H9 (cell line): ENCODE measurements around the gene ASB12. TPM values are rescaled to one million over a fixed set of nuclear protein-coding genes. Genes with fewer than 3 reads are reported as not detected.

Experiments used
- DNase-seq: peaks from one replicate; pipeline ENCODE4 v3.0.0-alpha.2; 2017
- H2AFZ ChIP-seq: one replicate; pipeline ENCODE4 v1.6.1; 2013; ENCODE audit warnings: mild to moderate bottlenecking, low read length, control low read depth, moderate library complexity
- H2AK5ac ChIP-seq: 2 replicates; pipeline ENCODE4 v1.6.1; 2013; ENCODE audit warnings: low read length, control low read depth, mixed read lengths; ENCODE audit not compliant: insufficient read length
- H2BK120ac ChIP-seq: one replicate; pipeline ENCODE4 v1.6.1; 2013; ENCODE audit warnings: low read depth, mild to moderate bottlenecking, low read length, control low read depth, inconsistent platforms; ENCODE audit not compliant: poor library complexity, severe bottlenecking
- H2BK12ac ChIP-seq: 2 replicates; pipeline ENCODE4 v1.6.1; 2013; ENCODE audit warnings: low read length, control low read depth, mixed read lengths, low read depth; ENCODE audit not compliant: insufficient read length
- H2BK15ac ChIP-seq: 2 replicates; pipeline ENCODE4 v1.6.1; 2013; ENCODE audit warnings: low read depth, low read length, control low read depth
- H2BK20ac ChIP-seq: one replicate; pipeline ENCODE4 v1.6.1; 2013; ENCODE audit warnings: low read depth, mild to moderate bottlenecking, low read length, control low read depth, inconsistent platforms; ENCODE audit not compliant: poor library complexity, severe bottlenecking
- H2BK5ac ChIP-seq: 2 replicates; pipeline ENCODE4 v1.6.1; 2013; ENCODE audit warnings: low read length, control low read depth, mixed read lengths; ENCODE audit not compliant: insufficient read length
- H3K14ac ChIP-seq: 2 replicates; pipeline ENCODE4 v1.6.1; 2013; ENCODE audit warnings: low read length, control low read depth; ENCODE audit not compliant: insufficient read depth
- H3K18ac ChIP-seq: 2 replicates; pipeline ENCODE4 v1.6.1; 2013; ENCODE audit warnings: low read depth, mild to moderate bottlenecking, mixed read lengths, low read length, control low read depth; ENCODE audit not compliant: insufficient read length
- H3K23ac ChIP-seq: 2 replicates; pipeline ENCODE4 v1.6.1; 2013; ENCODE audit warnings: low read length, control low read depth, mixed read lengths, low read depth; ENCODE audit not compliant: insufficient read length
- H3K23me2 ChIP-seq: 2 replicates; pipeline ENCODE4 v1.6.1; 2013; ENCODE audit warnings: low read depth, mild to moderate bottlenecking, mixed read lengths, low read length, control low read depth; ENCODE audit not compliant: insufficient read length, poor library complexity, severe bottlenecking
- H3K27ac ChIP-seq: 2 replicates; pipeline ENCODE4 v1.5.1; 2013; ENCODE audit warnings: low read length, control low read depth, mixed read lengths, low read depth; ENCODE audit not compliant: insufficient read length
- H3K27me3 ChIP-seq: 2 replicates; pipeline ENCODE4 v1.6.1; 2013; ENCODE audit warnings: low read length, control low read depth, inconsistent platforms; ENCODE audit not compliant: insufficient read depth
- H3K4ac ChIP-seq: 2 replicates; pipeline ENCODE4 v1.6.1; 2013; ENCODE audit warnings: low read depth, mild to moderate bottlenecking, control low read depth, inconsistent platforms, low read length, moderate library complexity
- H3K4me1 ChIP-seq: 2 replicates; pipeline ENCODE4 v1.6.1; 2013; ENCODE audit warnings: low read length, control low read depth, inconsistent platforms; ENCODE audit not compliant: insufficient read depth
- H3K4me2 ChIP-seq: 2 replicates; pipeline ENCODE4 v1.6.1; 2013; ENCODE audit warnings: low read length, control low read depth, mixed read lengths; ENCODE audit not compliant: insufficient read length, insufficient read depth
- H3K56ac ChIP-seq: 2 replicates; pipeline ENCODE4 v1.6.1; 2013; ENCODE audit warnings: low read depth, mild to moderate bottlenecking, mixed read lengths, low read length, control low read depth; ENCODE audit not compliant: insufficient read length
- H3K79me1 ChIP-seq: 2 replicates; pipeline ENCODE4 v1.6.1; 2013; ENCODE audit warnings: low read depth, mild to moderate bottlenecking, moderate library complexity, low read length, control low read depth, inconsistent platforms; ENCODE audit not compliant: insufficient read depth, poor library complexity, severe bottlenecking
- H3K79me2 ChIP-seq: 2 replicates; pipeline ENCODE4 v1.6.1; 2013; ENCODE audit warnings: low read length, control low read depth, inconsistent platforms; ENCODE audit not compliant: insufficient read depth
- H3K9ac ChIP-seq: 2 replicates; pipeline ENCODE4 v1.6.1; 2013; ENCODE audit warnings: low read length, control low read depth, mixed read lengths; ENCODE audit not compliant: insufficient read length; ENCODE audit errors: extremely low read depth
- H3K9me3 ChIP-seq: one replicate; pipeline ENCODE4 v1.6.1; 2013; ENCODE audit warnings: low read depth, low read length, inconsistent platforms; ENCODE audit not compliant: control insufficient read depth
- H3T11ph ChIP-seq: one replicate; pipeline ENCODE4 v1.6.1; 2013; ENCODE audit warnings: mild to moderate bottlenecking, low read length, control low read depth, inconsistent platforms
- H4K20me1 ChIP-seq: one replicate; pipeline ENCODE4 v1.6.1; 2013; ENCODE audit not compliant: control insufficient read depth, insufficient read length, insufficient read depth
- H4K5ac ChIP-seq: 2 replicates; pipeline ENCODE4 v1.6.1; 2013; ENCODE audit warnings: low read depth, mild to moderate bottlenecking, mixed read lengths, low read length, control low read depth; ENCODE audit not compliant: insufficient read length
- H4K8ac ChIP-seq: replicated peaks from 2 replicates; pipeline ENCODE4 v1.6.1; 2013; ENCODE audit warnings: low read length, control low read depth, mixed read lengths, low read depth; ENCODE audit not compliant: insufficient read length
- H4K91ac ChIP-seq: 2 replicates; pipeline ENCODE4 v1.6.1; 2013; ENCODE audit warnings: low read depth, mild to moderate bottlenecking, moderate library complexity, mixed read lengths, low read length, control low read depth; ENCODE audit not compliant: insufficient read length
- H3K27ac Mint-ChIP-seq, 3 experiments: 2 replicates in 2 of 3; 3 replicates in 1 of 3; pipeline ENCODE4 v1.8.0; 2020 to 2021; ENCODE audit warnings: mixed read lengths in 3 of 3, mild to moderate bottlenecking in 1 of 3, moderate library complexity in 1 of 3
- H3K27me3 Mint-ChIP-seq: 2 replicates; pipeline ENCODE4 v1.8.0; 2021; ENCODE audit warnings: low read depth, mild to moderate bottlenecking, moderate library complexity, mixed read lengths
- H3K36me3 Mint-ChIP-seq, 3 experiments: 2 replicates in 2 of 3; 3 replicates in 1 of 3; pipeline ENCODE4 v1.8.0; 2020 to 2021; ENCODE audit warnings: low read depth in 3 of 3, mixed read lengths in 3 of 3; ENCODE audit not compliant: insufficient read depth in 1 of 3
- H3K4me1 Mint-ChIP-seq, 2 experiments: 2 replicates each; pipeline ENCODE4 v1.8.0; 2020; ENCODE audit warnings: mixed read lengths in 2 of 2
- H3K4me3 Mint-ChIP-seq, 2 experiments: 2 replicates in 1 of 2; 3 replicates in 1 of 2; pipeline ENCODE4 v1.8.0; 2020 to 2021; ENCODE audit warnings: mild to moderate bottlenecking in 2 of 2, mixed read lengths in 2 of 2, moderate library complexity in 1 of 2
- H3K9me3 Mint-ChIP-seq, 2 experiments: 2 replicates in 1 of 2; 3 replicates in 1 of 2; pipeline ENCODE4 v1.8.0; 2020; ENCODE audit warnings: mild to moderate bottlenecking in 2 of 2, mixed read lengths in 2 of 2, moderate library complexity in 1 of 2
- CTCF ChIP-seq: fragments of 200-600 bp; sonication (generic); conservative IDR thresholded peaks from 3 replicates; pipeline ENCODE4 v1.8.0; 2021; ENCODE audit warnings: antibody characterized with exemption, mild to moderate bottlenecking
- WGBS: extraction: QIAGEN DNeasy Blood & Tissue Kit; methylation state at CpG from one replicate; pipeline ENCODE4 v1.1.7; 2013; ENCODE audit warnings: missing lambda C conversion rate, low lambda C conversion rate, mixed read lengths; ENCODE audit not compliant: insufficient read length; ENCODE audit errors: extremely low coverage; 5-methylcytosine and 5-hydroxymethylcytosine counted together
- total RNA-seq: library from RNA; stranded (reverse); gene quantifications from 2 replicates; pipeline ENCODE4 v1.2.1, GENCODE V29; 2021

Gene ASB12
- total RNA-seq, 1 experiment from 2014 or later: 0.46 TPM

- H2BK12ac ChIP-seq: no peak overlapping the region
- no peak overlapping the region for H3K27ac Mint-ChIP-seq
- H3K79me1 ChIP-seq: no peaks in the 10 kb centered on the region
- no CpG with 5 or more reads among the region's 4 CpGs for WGBS
- H3K4me1 ChIP-seq: no peaks in the 10 kb centered on the region
- peaks cover 2% of the 10 kb centered on the region; the same call in 1 of the 2 replicates for H3K27me3 Mint-ChIP-seq
- H3K9me3 Mint-ChIP-seq: peaks cover 72 to 76% of the 10 kb centered on the region in 2 experiments
- no peak overlapping the region for H2BK5ac ChIP-seq
- no peak overlapping the region for H3K18ac ChIP-seq
- H3K23ac ChIP-seq: no peak overlapping the region
- H3K23me2 ChIP-seq: no peaks in the 10 kb centered on the region
- no peak overlapping the region for H2AK5ac ChIP-seq
- no peak overlapping the region for H3K14ac ChIP-seq
- no peaks in the 10 kb centered on the region for H3K79me2 ChIP-seq
- no peak overlapping the region for H3K9ac ChIP-seq
- H3K9me3 ChIP-seq: peaks cover 30% of the 10 kb centered on the region
- peaks cover 0 to 3% of the 10 kb centered on the region in 2 experiments; a peak in 1 of 4 replicates for H3K4me1 Mint-ChIP-seq
- H3K56ac ChIP-seq: no peak overlapping the region
- no peak for TF ChIP-seq CTCF
- no peaks in the 10 kb centered on the region for H3K27me3 ChIP-seq
- H3K4ac ChIP-seq: no peak overlapping the region
- no peak overlapping the region for H4K8ac ChIP-seq
- no peak overlapping the region for H2BK15ac ChIP-seq
- H2BK20ac ChIP-seq: no peak overlapping the region
- no peaks in the 10 kb centered on the region for H4K20me1 ChIP-seq
- H3K36me3 Mint-ChIP-seq: peaks cover 0 to 8% (median 0%) of the 10 kb centered on the region in 3 experiments; a peak in 2 of 7 replicates
- no peak for DNase-seq
- no peak overlapping the region for H3K4me2 ChIP-seq
- no peak overlapping the region for H3K27ac ChIP-seq
- no peak overlapping the region for H3T11ph ChIP-seq
- H4K91ac ChIP-seq: no peak overlapping the region
- no peak overlapping the region for H2AFZ ChIP-seq
- no peak overlapping the region for H4K5ac ChIP-seq
- H2BK120ac ChIP-seq: no peak overlapping the region
- H3K4me3 Mint-ChIP-seq: no peak overlapping the region
Measured at GRCh38 chrX:64218023-64218422, 12.4 kb downstream of the ASB12 start.
